ENCODE data around the gene SPAG5. TPM values are rescaled to one million over a fixed set of nuclear protein-coding genes. Genes with fewer than 3 reads are reported as not detected.

SPAG5 gene, protein sequence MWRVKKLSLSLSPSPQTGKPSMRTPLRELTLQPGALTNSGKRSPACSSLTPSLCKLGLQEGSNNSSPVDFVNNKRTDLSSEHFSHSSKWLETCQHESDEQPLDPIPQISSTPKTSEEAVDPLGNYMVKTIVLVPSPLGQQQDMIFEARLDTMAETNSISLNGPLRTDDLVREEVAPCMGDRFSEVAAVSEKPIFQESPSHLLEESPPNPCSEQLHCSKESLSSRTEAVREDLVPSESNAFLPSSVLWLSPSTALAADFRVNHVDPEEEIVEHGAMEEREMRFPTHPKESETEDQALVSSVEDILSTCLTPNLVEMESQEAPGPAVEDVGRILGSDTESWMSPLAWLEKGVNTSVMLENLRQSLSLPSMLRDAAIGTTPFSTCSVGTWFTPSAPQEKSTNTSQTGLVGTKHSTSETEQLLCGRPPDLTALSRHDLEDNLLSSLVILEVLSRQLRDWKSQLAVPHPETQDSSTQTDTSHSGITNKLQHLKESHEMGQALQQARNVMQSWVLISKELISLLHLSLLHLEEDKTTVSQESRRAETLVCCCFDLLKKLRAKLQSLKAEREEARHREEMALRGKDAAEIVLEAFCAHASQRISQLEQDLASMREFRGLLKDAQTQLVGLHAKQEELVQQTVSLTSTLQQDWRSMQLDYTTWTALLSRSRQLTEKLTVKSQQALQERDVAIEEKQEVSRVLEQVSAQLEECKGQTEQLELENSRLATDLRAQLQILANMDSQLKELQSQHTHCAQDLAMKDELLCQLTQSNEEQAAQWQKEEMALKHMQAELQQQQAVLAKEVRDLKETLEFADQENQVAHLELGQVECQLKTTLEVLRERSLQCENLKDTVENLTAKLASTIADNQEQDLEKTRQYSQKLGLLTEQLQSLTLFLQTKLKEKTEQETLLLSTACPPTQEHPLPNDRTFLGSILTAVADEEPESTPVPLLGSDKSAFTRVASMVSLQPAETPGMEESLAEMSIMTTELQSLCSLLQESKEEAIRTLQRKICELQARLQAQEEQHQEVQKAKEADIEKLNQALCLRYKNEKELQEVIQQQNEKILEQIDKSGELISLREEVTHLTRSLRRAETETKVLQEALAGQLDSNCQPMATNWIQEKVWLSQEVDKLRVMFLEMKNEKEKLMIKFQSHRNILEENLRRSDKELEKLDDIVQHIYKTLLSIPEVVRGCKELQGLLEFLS
- 37.3 TPM for polyA plus RNA-seq (2013, experiment 1 of 2; ENCODE audit: insufficient read length)
- polyA plus RNA-seq (2013, experiment 2 of 2; ENCODE audit: insufficient read length), result 34.1 TPM

DNA sequence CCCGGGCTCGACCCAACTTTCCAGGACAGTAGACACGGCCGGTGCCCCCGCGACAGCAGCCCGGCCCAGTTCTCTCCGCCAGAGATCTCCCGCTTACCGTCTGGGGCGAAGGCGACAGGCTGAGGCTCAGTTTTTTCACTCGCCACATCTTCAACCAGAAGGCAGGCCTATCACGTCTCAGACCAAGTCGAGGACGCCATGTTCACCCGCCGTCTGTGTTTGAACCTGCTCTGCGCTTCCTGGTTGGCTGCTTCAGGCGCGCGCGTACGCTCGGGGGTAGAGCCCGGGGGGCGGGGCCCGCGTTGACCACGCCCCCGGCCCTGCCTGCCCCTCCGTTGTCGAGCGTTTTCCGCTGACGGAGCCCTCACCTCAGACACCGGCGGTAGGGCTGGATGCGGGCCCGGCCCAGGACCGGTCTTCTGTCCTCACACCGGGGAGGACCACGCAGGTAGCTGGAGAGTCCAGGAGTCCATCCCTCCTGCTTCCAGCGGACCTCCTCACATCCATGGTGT is at the start of gene SPAG5:
TSS of gene SPAG5 (minus strand) at position 227 of the 512 bp plus-strand sequence. CDS start at position 148, 79 bp downstream.
- DNase-seq, result peak; percentile 90

DNA sequence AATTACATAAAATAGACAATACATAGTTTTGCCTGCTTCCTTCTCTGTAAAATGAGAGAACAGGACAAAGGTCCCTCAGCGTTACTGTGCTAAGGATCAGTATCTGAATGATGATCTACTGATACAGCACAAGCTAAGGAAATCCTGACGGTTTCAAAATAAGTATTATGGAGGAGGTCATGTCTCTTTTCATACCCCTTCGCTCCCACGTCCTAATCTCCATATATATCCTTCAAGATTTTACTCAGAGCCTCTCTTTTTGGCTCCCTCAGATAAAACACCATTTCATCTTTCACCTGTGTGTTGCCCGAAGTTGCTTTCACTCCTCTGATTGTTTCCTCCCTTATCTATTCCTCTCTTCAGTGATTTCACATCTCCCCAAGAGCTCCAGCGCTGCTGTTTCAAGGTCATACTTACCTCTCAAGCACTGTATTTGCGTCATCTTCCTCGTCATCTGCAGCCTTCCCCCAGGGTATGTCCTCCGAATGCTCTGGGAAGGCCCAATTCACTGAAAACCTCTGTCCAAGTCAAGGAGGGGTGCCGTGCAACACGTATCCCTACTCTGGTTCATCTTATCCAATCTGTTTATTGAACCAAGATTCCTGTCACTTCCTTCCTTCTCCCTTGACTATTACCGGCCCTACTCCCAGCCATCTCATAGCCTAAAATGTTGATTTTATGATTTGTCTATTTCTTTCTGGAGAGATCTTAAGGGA is 47.4 kb upstream of the SPAG5 start:
- DNase-seq, result no peak

- no peak for DNase-seq
Measured at GRCh38 chr17:28645576-28645939, 46.7 kb upstream of the SPAG5 start.

DNA sequence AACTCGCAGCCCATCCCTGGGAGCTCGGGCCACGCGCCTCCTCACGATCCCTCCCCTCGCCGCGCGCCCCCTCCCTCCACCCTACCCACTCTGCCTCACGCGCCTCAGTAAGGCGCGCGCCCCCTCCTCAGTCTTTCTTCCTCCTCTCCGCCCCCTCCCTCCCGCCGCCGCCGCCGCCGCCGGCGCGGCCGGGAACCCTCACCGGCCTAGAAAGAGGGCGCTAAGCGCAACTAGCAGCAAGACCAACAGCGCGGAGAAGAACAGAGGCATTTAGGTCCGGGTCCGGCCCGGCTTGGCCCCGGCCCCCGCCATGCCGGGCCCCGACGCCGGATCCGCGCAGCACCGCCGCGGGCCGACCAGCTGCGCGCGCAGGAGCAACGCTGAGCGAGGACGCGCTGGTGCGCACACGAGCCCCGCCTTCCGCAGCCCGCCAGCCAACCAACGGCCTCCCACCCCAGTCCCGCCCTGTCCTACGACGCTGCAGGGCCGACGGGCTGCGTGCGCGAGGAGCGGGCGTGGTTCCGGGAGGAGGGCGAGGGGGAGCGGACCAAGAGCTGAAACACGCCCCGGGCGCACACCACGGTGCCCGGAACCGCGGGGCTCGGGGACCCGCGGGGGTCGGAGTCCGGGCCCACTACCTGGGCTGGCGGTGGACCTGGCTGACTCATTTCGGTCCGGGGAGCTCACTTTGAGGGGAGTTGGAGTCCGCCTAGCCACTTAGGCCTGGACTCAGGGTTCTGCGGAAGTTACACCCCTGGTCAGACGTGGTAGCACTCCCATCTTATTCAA is 46.2 kb upstream of the SPAG5 start, which contains the start of gene BLTP2:
TSS of gene BLTP2 (minus strand) at position 372 of the 789 bp plus-strand sequence. CDS start at position 270, 102 bp downstream.
- DNase-seq, result peak; percentile 95

GRCh38 chr17:28643983-28644786 is 45.4 kb upstream of the SPAG5 start:
- peak; percentile 42 for DNase-seq

GRCh38 chr17:28641579-28641978 is 42.8 kb upstream of the SPAG5 start:
- DNase-seq, result no peak

- DNase-seq, result no peak
Measured at GRCh38 chr17:28635506-28635905, 36.7 kb upstream of the SPAG5 start.

DNA sequence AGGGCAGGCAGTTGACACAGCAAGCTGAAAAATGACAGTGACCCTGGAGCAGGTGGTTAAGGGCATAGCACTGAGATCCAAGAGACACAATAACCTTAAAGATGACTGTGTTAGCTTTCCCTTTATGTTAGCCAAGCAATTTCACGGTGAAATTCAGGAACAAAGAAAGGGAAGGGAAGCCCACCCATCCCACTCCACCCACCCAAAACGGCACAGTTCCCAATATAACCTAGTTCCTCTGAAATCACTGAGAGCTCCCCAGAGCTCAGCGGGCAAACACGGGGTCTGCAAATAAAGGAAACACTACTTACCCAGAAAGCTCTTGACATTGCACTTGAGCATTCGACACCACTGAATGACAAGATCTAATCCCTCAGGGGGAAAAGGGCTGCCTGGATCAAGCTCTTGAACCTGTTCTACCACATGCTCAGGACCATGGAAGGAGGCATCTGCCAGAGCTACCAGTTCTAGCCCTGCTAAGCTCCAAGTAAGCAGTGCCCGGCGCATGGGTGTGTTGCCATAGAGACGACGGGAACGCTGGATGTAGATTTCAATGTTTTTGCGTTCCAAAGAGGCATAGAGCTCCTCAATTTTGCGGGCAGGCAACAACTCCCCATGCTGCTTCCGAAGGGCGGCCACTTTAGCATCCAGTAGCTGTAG is 35.5 kb upstream of the SPAG5 start:
- DNase-seq, result no peak

DNA sequence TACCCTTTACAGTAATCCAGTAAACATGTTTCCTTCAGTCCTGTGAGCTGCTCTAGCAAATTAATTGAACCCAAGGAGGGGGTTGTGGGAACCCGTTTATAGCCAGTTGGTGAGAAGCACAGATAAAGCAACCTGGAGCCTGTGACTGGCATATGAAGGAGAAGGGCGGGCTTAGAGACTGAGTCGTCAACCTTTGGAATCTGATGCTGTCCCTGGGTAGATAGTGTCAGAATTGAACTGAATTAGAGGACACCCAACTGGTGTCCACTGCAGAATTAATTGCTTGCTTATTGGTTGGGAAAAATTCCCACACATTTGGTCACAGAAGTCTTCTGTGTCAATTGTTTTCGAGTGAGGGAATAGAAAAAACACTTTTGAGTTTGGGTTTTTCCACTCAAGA is 28.0 kb upstream of the SPAG5 start:
- no peak for DNase-seq

DNA sequence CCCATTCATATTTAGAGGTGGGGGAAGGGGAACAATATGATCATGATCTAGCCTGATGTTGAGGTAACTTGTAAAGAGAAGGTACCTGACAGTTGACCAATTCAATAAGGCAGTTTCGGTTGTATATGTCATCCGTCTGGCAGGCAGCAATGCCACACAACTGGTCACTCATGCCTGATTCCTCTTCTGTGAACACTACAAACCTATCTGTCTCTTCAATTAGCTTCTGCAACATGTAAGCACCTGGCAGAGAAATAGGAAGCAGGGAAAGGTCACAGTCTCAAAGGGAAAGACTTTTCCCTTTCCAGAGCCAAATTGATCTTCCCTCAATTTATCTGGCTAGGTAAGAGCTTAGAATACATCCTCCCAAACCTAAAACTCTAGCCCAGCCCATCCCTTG is 25.3 kb upstream of the SPAG5 start:
- DNase-seq, result no peak

DNA sequence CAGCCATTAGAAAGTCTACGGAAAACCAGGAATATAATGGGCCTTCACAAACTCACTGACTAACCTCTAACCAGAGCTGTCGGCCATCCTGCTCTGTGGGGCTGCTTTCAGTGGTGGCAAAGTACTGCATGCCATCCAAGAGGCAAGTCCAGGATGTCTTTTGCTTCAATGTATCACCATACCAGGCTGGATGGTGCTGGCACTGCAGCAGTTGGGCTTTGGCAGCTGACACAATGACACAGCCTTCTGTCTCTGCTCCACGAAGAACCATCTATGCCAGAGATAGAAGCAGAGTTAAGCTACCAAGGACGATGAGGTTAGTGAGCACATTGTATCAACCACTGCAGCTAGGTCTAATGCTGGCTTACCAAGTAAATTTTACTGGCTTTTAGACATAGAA is 24.9 kb upstream of the SPAG5 start:
- DNase-seq, result no peak

DNA sequence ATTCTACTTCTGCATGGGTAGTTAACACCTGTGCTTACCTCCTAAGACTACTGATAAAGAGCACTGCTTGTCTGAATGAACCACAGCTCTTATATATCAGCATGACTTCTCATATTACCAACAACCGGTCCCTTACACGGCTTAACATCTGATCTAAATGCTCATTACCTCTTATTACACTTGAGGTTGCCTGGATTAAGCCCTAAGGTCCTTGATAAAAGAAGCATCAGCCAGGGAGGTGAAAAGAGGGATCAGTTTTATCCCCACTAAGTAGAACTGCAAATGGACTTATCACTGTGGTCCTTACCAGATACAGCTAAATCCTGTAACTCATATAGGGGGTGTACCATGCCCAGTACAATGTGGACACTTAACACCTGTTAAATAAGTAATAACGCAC is 23.4 kb upstream of the SPAG5 start:
- DNase-seq, result no peak

DNA sequence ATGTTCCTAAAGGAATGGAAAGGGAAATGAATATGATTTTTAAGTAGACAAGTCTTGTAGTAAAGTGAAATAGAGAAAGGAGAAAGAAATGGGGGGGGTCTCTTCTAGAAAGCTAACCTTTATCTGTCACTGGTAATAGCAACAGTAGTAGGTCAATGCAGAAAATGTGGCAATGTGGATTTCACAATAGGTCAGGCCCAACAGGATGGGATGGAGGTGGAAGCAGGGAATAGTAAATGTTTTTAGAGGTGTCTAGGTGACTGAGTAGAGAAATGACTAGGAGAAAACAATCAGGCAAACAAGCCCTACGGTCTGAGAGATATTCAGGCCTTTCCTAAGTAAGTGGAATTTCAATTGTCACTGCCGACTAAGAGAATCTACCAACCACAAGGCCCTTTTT is 21.2 kb upstream of the SPAG5 start:
- DNase-seq, result no peak

DNA sequence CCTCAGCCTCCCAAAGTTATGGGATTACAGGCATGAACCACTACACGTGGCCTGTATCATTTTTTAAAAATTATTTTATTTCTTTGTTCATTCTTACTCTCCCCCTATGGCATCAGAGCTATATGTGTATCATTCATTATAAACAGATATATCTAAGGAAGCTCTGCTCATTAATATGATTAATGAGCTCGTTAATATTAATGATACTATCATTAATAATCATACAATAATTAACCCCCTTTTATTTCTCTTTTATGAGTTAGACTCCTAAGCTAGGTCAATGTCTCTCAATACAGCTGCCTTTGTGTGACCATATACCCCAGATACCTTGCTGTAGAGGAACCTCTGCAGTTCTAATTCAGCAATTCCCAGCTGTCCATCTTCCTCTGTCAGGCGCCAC is 19.6 kb upstream of the SPAG5 start:
- no peak for DNase-seq

GRCh38 chr17:28616281-28616680 is 17.5 kb upstream of the SPAG5 start:
- no peak for DNase-seq

GRCh38 chr17:28615260-28615940 is 16.6 kb upstream of the SPAG5 start:
- DNase-seq, result no peak

- DNase-seq, result peak; percentile 2
Measured at GRCh38 chr17:28613931-28614381, 15.1 kb upstream of the SPAG5 start, which contains the start of gene RSKR. Gene RSKR (minus strand): TSS chr17:28614185. CDS start chr17:28614161, 24 bp downstream.

Measured in fibroblast of skin of scalp (primary cell).